Measurements from ENCODE around the gene OGDH.

The OGDH gene

GRCh38 chr7:44637788-44638594, 31.6 kb downstream of the OGDH start:
- peak; percentile 63 for DNase-seq (ENCODE audit: low read depth, low spot score)

- DNase-seq (ENCODE audit: low read depth, low spot score) = peak; percentile 68
These were observed 32.5 kb downstream of the OGDH start for GRCh38 chr7:44638611-44639557.

DNA sequence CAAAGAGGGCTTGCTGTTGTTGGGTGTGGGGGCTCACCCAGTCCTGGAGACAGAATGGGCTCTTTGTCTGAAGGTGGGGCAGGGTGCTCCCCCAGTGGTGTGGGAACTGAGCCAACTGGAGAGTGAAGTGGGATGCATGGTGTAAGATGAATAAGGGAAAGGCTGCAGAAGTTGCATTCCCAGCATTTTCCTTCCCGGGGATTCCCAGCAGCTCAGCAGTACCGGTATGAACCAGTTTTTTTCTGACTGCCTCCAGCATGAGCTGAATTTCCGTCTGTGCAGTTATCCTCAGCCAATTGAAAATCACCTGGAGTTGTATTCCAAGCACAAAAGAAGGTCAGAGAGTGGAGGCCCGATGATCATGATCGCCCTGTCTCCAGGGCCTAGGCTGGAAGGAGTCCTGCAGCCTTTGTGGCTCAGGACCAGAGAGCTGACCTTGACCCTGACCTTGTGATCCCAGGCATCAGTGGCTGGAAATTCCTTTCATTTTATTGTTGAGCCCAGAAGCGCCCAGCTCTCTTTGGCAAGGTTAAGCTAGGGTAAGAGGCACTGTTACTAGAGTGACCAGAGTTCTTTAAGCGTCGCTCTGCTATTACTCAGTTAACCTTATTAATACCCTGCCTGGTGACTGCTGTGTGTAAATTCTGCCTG, 33.4 kb downstream of the OGDH start:
- DNase-seq (ENCODE audit: low read depth, low spot score) = peak; percentile 91

- DNase-seq (ENCODE audit: low read depth, low spot score) = no peak
These were observed 36.8 kb downstream of the OGDH start for GRCh38 chr7:44643206-44643605.

GRCh38 chr7:44645254-44645653, 38.8 kb downstream of the OGDH start:
- DNase-seq (ENCODE audit: low read depth, low spot score) = no peak

DNA sequence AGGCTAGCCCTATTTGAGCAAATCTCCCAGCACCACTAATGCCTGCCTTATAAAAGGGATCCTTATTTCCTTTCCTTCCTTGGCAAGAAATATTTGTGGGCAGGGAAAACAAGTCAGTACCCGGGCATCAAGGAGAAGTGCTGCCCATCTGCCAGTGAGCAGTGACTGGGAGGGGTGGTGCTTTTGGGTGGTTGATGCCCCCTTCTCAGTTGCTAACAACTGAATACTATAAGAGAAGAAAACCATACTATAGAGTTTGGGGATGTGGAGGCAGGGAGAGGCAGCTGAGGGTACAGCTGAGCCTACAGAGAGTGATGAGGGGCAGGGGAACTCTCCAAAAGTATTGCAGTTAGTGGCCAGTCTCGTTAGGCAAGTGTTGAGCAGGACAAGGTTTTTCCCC, 39.3 kb downstream of the OGDH start:
- no peak for DNase-seq (ENCODE audit: low read depth, low spot score)

- no peak for DNase-seq (ENCODE audit: low read depth, low spot score)
These were observed 39.9 kb downstream of the OGDH start for GRCh38 chr7:44646176-44646920.

DNA sequence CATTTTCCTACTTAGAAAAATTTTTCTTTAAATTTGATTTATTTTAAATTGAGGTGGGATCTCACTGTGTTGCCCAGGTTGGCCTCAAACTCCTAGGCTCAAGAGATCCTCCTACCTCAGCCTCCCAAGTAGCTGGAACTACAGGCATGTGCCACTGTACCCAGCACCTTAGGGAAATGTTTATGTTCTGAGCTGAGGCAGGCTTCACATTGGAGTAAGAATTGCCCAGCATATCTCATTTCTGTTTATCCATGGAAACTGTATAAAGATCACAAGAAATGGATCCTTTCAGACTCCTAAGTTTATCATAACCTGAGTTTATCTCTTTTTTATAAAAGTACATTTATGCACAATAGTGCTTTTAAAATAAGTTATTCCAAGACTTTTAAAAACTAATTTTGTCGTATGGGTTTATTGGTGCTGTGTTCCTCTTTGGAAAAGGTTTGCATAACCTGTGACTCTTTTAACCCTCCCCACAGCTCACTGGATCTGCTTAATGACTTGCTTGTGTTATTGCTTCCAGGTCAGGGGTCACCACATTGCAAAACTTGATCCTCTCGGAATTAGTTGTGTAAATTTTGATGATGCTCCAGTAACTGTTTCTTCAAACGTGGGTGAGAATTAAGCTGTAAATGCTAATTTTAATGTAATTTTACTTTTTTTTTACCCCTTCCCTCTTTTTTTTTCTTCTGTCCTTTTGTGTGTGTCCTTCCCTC, 40.7 kb downstream of the OGDH start:
- no peak for DNase-seq (ENCODE audit: low read depth, low spot score)

GRCh38 chr7:44647981-44648714, 41.7 kb downstream of the OGDH start:
- no peak for DNase-seq (ENCODE audit: low read depth, low spot score)

- no peak for DNase-seq (ENCODE audit: low read depth, low spot score)
These were observed 43.8 kb downstream of the OGDH start for GRCh38 chr7:44650242-44650641.

GRCh38 chr7:44650772-44651171, 44.3 kb downstream of the OGDH start:
- DNase-seq (ENCODE audit: low read depth, low spot score) = no peak

- no peak for DNase-seq (ENCODE audit: low read depth, low spot score)
These were observed 46.1 kb downstream of the OGDH start for GRCh38 chr7:44652535-44652934.

GRCh38 chr7:44654255-44654796, 47.9 kb downstream of the OGDH start:
- no peak for DNase-seq (ENCODE audit: low read depth, low spot score)

- DNase-seq (ENCODE audit: low read depth, low spot score) = no peak
These were observed 48.9 kb downstream of the OGDH start for GRCh38 chr7:44655341-44655740.

DNA sequence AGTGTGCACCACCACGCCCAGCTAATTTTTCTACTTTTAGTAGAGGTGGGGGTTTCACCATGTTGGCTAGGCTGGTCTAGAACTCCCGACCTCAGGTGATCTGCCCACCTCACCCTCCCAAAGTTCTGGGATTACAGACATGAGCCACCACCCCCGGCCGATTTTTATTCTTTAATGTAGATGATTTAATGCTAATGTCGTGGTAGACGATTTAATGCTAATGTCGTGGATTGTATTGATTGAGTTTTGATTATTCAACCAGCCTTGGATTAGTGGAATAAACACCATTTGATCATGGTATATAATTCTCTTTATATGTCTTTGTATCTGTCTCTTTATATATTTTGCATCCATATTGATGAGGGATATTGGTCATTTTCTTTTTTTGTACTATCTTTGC, 52.6 kb downstream of the OGDH start:
- no peak for DNase-seq (ENCODE audit: low read depth, low spot score)

DNA sequence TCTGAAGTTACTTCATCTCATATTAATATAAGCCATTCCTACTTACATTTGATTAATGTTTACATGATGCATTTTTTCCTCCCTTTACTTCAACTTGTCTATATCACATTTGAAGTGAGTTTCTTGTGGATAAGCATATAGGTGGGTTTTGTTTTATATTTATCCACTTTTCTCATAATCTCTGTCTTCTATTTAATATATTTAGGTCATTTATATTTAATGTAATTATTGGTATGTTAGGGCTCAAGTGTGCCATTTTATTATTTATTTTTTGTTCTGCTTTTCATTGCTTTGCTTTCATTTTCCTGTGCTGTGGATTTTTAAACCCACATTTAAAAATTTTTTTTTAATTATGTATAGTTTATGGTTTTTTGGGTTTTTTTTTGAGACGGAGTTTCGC, 54.8 kb downstream of the OGDH start:
- DNase-seq (ENCODE audit: low read depth, low spot score) = no peak

GRCh38 chr7:44664780-44665461, 58.5 kb downstream of the OGDH start:
- no peak for DNase-seq (ENCODE audit: low read depth, low spot score)

GRCh38 chr7:44665531-44666213, 59.2 kb downstream of the OGDH start:
- peak; percentile 91 for DNase-seq (ENCODE audit: low read depth, low spot score)

DNA sequence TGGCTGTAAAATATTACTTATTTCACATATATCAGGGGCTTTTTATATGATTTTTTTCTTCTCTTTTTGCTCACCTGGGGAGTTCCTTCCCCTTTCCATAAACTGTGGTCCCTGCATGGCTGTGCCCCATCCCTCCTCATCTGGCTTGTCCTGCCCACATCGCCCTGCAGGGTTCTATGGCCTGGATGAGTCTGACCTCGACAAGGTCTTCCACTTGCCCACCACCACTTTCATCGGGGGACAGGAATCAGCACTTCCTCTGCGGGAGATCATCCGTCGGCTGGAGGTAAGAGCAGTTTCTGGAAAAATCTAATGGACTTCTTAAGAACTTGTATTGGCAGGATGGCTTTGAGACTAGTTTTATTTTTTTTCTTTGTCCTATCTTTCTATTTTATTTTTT, 60.1 kb downstream of the OGDH start:
- DNase-seq (ENCODE audit: low read depth, low spot score) = no peak

Measured in astrocyte of the hippocampus (primary cell).